Mucosa of gallbladder (tissue), 1 donor: Measurements from ENCODE around the gene COL4A4. TPM values are rescaled to one million over a fixed set of nuclear protein-coding genes. Genes with fewer than 3 reads are reported as not detected.

Source experiments
- DNase-seq: peaks from one replicate; pipeline ENCODE4 v3.0.0-alpha.2; 2020; ENCODE audit warnings: low spot score
- total RNA-seq: library from RNA; stranded (reverse); gene quantifications from one replicate; pipeline ENCODE4 v1.2.1, GENCODE V29; 2021
- donor health status: DM: no; HTN: no; CAD: no.

COL4A4 gene
- total RNA-seq, 1 donor from 2014 or later = 30.4 TPM

DNA sequence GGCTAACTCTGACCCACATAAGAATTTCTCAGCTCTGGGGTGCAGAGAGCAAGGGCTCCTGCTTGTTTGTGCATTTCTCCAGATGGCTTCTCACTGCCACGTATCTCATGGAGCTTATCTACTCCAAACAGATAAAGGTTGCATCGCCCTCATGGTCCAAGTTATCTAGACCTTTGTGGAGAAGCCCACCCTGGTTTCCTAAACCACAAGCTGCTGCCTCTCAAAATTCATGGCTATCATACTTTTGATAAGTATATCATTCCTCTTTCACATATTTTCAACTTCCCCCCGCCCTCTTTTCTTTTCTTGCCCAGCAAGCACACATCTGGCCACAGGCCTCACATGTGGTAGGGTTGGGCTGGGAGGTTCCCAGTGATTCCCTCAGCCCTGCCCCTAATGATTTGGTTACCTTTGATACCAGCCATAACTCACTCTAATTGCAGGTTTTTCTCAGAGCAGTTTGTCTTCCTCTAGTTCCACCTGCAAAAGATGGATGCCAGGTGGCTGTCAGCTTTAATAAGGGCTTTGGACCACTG lies 182.1 kb downstream of the COL4A4 start:
- DNase-seq = no peak

DNA sequence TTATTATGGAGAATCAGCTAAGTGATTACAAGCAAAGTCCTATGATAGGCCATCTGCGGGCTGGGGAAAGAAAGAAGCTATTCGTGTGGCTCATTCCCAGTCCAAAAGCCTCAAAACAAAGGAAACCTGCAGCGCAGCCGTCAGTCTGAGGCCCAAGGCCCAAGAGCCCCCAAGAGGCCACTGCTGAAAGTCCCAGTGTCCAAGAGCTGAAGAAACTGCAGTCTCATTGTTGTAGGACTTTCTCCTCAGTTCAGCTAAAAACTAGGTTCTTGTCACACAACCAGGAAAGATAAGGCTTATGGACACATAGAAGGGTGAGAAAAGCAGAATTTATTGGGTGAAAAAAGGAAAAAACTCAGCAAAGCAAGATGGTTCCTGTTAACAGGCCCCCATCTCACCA lies 185.0 kb downstream of the COL4A4 start:
- DNase-seq = no peak

DNA sequence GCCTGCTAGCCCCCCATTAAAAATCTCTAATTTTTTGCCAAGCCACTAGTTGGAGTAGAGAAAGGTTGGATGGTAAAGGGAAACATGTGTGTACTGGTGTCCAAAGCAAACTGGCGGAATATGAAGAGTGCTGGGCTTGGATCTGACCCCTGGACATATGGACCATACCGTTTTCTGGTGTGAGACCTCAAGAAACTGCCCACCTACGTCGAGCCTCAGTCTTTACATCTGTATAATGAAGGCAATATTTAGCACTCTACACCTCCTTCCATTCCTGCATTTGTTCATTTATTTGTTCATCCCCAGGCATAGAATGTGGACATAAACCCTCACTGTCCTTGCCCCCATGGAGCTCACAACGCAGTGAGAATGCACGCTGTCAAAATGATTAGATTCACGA lies 185.7 kb downstream of the COL4A4 start:
- DNase-seq = no peak

DNA sequence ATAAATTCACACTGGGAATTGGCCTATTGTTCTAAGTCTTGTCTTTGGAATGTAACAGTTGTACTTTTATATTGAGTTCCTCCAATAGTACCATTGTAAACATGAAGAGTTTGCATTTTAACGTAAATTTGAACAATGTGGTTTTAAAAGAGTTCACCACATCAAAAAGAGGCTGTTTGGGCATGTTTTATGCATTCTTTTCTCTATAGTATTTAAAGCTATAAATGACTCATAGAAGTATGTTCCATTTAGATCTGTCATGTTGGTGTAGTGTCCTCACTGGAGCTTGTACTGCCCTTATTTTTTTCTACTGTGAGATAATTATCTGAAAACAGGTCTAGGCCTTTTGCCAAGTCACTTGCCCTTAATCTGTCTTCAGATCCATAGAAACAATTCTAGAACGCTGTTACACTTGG lies 186.2 kb downstream of the COL4A4 start:
- no peak for DNase-seq

DNA sequence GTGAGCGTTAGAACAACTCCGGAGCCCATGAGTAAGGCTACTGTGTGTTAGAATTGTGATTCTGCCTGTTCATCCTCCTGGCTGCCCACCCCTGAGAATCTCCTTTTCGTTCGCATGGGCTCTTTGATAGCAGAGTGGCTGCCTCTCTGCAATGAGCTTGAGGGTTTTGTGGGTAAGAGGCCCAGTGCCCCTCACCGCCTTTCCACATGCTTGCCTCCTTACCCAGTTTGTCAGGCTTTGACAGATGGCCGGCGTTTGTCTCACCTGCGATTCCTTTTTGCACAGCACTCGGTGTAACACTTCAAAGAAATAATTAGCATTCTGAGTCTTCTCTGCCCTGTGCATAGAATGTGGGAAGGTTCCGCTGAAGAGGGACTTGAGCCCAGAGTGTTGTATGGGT lies 190.2 kb downstream of the COL4A4 start:
- no peak for DNase-seq

DNA sequence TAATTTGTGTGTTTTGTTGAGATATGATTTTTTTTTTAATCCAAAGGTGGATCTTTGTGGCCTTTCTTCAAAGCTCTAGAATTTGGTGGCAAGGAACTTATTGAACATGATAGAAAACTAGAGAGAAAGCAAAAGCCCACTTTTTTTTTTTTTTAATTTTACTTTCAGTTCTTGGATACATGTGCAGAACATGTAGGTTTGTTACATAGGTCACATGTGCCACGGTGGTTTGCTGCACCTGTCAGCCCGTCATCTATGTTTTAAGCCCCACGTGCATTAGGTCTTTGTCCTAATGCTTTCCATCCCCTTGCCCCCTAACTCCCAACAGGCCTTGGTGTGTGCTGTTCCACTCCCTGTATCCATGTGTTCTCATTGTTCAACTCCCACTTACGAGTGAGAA lies 192.2 kb downstream of the COL4A4 start:
- no peak for DNase-seq

DNA sequence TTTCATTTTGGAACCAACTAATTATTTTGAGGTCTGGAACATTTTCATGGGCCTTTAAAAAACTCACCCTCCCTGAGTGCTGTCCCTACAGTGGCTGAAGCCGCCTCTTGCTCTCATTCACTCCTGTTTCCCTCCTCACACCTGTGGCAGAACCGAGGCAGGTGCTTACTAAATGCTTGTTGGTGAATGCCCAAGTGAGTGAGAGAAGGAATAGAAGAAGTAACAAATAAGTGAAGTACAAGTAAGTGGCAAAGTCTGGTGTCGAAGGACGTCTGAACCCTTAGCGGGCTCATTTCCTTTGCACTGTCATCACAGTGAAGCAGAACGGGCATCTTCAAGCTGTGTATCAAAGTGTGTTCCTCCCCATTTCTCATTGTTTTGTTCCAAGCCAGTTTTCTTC lies 192.9 kb downstream of the COL4A4 start:
- DNase-seq = no peak

DNA sequence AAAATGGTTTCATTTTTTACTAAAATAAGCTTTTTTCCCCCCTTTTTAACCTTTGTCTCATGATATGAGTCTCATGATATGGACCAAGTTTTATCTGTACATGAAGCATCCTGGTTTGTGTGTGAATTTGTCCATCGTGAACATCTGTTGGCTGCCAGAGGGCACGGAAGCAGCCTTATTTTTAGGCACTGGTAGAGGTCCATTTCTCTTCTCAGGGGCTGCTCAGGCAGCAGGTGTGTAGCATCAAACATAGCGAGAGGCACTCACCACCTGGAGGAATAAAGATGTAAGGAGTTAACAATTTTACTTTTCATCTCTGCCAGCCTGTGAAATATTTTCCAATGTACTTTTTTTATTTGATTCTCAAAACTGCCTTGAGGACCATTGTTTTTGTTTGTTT lies 193.6 kb downstream of the COL4A4 start:
- DNase-seq = no peak

DNA sequence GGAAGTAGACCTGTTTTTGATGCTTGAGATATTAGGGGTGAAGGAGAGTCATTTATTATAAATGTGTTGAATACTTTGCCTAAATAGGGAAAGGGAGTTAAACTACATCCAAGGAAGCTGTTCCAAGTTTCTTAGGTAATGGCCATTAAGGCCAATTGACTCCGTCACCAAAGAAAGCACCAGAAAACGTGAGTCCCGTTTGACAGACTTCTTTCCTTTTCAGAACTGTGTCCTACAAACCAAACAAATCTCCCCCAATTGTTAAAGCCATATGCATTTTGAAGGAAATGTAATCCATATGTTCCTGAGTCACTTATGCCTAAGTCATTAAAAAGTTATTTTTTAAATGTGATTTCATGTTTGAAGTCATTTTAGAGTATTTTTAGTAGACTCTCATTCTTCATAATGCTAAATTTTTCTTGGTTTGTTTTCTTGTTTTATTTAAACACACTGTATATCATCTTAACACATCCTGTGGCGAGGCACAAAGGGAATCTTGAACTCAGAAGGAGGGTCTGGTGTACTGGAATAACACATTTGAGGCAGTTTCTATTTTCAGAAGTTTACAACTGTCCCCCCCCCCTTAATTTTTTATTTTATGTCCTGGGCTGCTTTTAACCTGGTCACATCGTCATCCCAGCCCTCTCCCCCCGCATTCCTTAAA lies 194.5 kb downstream of the COL4A4 start:
- no peak for DNase-seq

DNA sequence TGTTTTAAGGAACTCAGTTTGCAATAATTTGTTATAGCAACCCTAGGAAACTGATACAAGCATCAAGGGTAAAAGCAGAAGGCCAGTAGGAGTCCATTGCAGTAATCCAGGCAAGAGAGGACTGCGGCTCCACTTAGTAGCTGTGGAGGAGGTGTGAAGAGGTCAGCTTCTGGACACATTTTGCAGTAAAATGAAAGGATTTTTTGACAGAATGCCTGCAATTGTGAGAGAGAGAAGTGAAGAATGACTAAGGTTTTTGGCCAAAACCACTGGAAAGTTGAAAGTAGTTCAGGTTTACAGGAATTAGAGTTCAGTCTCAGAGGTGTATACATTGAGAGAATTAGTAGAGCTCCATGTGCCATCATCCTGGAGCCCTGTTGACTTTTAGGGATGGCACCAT lies 198.6 kb downstream of the COL4A4 start:
- DNase-seq = no peak

DNA sequence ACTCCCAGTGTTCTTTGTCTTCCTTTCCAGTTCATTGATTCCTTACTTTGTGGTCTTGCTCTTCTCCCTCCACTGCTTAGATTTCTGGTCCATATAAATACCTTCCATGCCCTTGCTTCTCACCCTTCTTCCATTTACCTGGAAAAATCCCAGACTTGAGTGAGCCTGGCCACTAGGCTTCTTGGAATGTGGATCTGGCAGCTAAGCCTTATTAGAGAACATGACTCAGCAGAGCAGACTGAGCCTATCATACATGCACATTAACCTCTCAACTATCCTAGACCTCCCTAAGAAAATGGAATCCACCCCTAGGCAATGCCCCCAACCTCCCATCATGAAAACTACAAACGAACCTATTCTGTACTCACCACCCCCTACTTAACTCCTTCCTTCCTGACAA lies 200.5 kb downstream of the COL4A4 start:
- no peak for DNase-seq

DNA sequence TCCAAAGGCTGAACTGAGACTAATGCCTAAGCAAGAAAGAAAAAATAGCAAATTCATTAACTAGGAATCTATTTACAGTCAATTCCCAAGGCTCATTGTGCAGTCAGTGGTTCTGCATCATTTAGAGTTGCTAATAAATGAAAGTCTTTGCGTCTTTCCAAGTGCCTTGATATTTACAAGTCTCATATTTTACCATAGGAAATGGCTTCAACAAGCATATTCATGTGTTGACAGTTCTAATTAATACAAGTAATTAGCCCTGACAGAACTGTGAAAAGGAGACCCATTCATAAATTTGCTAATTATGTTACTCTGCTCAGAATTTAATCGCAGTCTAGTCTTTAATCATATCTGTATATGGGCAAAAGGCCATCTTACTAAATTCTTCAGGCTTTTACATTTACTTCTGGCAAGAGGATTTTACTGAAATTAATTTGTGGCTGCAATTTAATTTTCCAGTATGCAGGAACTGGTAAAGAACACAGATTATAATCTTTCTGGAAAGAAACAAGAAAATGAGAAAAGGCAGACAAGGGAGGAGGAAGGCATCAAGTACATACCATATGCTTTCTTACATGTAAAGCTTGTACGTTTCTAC lies 201.7 kb downstream of the COL4A4 start:
- DNase-seq = no peak

DNA sequence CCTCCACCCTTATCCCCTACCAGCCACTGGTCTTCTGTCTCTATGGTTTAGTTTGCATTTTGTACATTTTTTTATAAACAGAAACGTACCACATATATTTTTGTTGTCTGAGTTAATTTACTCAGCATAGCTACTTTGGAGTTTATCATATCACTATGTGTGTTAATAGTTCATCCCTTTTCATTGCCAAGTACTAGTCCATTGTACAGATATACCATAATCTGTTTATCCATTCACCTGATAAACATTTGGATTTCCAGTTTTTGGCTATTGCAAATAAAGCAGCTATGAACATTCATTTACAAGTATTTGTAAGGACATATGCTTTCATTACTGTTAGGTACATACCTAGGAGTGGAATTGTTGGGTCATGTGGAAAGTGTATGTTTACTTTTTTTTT lies 204.6 kb downstream of the COL4A4 start:
- DNase-seq = no peak

DNA sequence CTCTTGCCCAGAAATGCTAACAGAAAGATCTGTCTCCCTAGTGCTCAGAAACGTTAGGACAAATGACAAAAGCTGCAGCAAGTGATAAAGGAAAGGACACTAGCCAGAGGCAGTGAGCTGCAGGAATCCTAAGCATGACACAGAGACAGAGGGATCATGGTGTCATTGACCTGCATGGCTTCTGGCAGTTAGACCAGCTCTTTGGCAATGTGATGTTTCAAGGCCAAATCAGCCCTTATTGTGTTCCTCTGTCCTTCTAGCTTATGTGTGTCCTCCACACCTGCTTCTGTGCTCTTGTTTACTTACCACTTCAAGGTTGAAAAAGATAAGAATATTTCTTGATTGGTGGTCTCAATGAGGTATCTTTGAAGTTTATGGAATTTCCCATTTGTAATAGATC lies 207.3 kb downstream of the COL4A4 start:
- DNase-seq = no peak

DNA sequence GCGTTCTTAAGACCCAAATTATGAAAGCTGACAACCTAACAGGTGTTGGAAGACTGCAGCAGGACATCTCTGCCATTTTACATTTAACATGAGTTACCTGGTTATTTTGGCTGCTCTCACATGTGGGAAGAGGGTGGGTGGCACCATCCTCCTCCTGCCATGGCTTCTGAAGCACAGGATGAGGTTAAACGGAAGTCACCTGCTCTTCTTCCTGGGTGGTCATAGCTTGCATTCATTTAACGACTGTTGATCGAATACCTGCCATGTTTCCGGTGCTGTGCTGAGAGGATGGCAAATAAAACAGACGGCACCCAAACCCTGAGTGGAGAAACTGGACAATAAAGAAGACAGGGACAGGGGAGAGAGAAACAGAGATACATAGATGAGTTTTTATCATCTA lies 210.2 kb downstream of the COL4A4 start:
- DNase-seq = no peak

DNA sequence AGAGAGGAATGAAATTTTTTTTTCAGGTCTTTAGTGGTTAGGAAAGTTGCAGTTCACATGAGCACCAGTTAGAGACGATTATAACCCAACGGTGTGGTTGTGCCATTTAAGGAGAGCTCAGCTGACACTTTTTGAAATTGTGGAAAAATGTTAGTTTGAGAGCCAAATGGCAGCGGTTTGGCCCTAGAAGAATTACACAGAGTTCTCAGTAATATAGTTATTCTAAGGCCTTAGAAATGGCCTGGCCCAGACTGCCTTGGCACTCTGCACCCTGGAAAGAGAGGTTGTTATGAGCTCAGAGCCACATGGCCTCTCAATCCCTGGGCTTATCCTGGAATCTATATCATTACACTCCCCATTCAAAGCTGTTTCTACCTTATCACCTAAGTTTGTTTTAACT lies 210.8 kb downstream of the COL4A4 start:
- DNase-seq = no peak

Other genes starting within 250 kb of the COL4A4 start
- gene COL4A3, start 419 bp upstream of the COL4A4 start, total RNA-seq = 16.0 TPM
- gene MFF, start 161.0 kb upstream of the COL4A4 start, total RNA-seq = 70.8 TPM
- not detected for gene TM4SF20, start 215.1 kb upstream of the COL4A4 start, total RNA-seq
- gene SCYGR1, start 223.7 kb upstream of the COL4A4 start, total RNA-seq = not detected